Stimulated activated CD4-positive, alpha-beta T cell treated with anti-CD3 and anti-CD28 coated beads, Interleukin-4, amount 100 ng/mL, for 4 hours (primary cell): ENCODE measurements around the gene CALHM5.
"Not testable (repeated sequence)": the region's sequence is repeated elsewhere in the genome, so short reads cannot be mapped to it uniquely, and the experiment has no call there.

Experiments used
- DNase-seq, 2 experiments: peaks; one replicate each; pipeline ENCODE4 v3.0.0-alpha.2; 2020

CALHM5 gene

GRCh38 chr6:116511424-116512110 lies at the start of gene CALHM5:
CALHM5 (plus strand) TSS chr6:116511639; CDS start chr6:116511697, 58 bp downstream.
- DNase-seq = no peak

GRCh38 chr6:116461932-116462885 lies 49.2 kb upstream of the CALHM5 start:
- DNase-seq = peak; percentile 33 to 34

- no peak for DNase-seq
Measured at GRCh38 chr6:116463301-116463700, 48.1 kb upstream of the CALHM5 start.

GRCh38 chr6:116465246-116465645 lies 46.2 kb upstream of the CALHM5 start:
- DNase-seq = no peak

- no peak for DNase-seq
Measured at GRCh38 chr6:116467096-116467495, 44.3 kb upstream of the CALHM5 start.

- DNase-seq = no peak
Measured at GRCh38 chr6:116467514-116467913, 43.9 kb upstream of the CALHM5 start.

- DNase-seq = no peak
Measured at GRCh38 chr6:116468293-116468692, 43.1 kb upstream of the CALHM5 start.

- no peak for DNase-seq
Measured at GRCh38 chr6:116471531-116471930, 39.9 kb upstream of the CALHM5 start.

- DNase-seq = no peak
Measured at GRCh38 chr6:116472706-116473105, 38.7 kb upstream of the CALHM5 start.

GRCh38 chr6:116475141-116475540 lies 36.3 kb upstream of the CALHM5 start:
- no peak for DNase-seq

GRCh38 chr6:116476002-116476678 lies 35.3 kb upstream of the CALHM5 start:
- DNase-seq = no peak

- no peak for DNase-seq
Measured at GRCh38 chr6:116482780-116483179, 28.7 kb upstream of the CALHM5 start.

- DNase-seq = no peak
Measured at GRCh38 chr6:116483616-116484015, 27.8 kb upstream of the CALHM5 start.

- no peak for DNase-seq
Measured at GRCh38 chr6:116485559-116486184, 25.8 kb upstream of the CALHM5 start.

- DNase-seq = no peak
Measured at GRCh38 chr6:116491610-116492330, 19.7 kb upstream of the CALHM5 start.

- DNase-seq = no peak
Measured at GRCh38 chr6:116492331-116493067, 18.9 kb upstream of the CALHM5 start.

GRCh38 chr6:116495161-116495560 lies 16.3 kb upstream of the CALHM5 start:
- not testable (repeated sequence) for DNase-seq

- no peak for DNase-seq
Measured at GRCh38 chr6:116497113-116497676, 14.2 kb upstream of the CALHM5 start.

- no peak for DNase-seq
Measured at GRCh38 chr6:116500969-116501433, 10.4 kb upstream of the CALHM5 start.

GRCh38 chr6:116507324-116507723 lies 4.1 kb upstream of the CALHM5 start:
- DNase-seq = no peak

GRCh38 chr6:116508527-116508926 lies 2.9 kb upstream of the CALHM5 start:
- DNase-seq = no peak
